Activated naive CD4-positive, alpha-beta T cell (primary cell): Measurements from ENCODE around the gene ADAT2.
"Not testable (repeated sequence)": the region's sequence is repeated elsewhere in the genome, so short reads cannot be mapped to it uniquely, and the experiment has no call there.

Experiments used
- DNase-seq, 4 experiments: peaks; one replicate each; lab custom pipeline; 2025; lab: John Stamatoyannopoulos, UW

ADAT2 gene

DNA sequence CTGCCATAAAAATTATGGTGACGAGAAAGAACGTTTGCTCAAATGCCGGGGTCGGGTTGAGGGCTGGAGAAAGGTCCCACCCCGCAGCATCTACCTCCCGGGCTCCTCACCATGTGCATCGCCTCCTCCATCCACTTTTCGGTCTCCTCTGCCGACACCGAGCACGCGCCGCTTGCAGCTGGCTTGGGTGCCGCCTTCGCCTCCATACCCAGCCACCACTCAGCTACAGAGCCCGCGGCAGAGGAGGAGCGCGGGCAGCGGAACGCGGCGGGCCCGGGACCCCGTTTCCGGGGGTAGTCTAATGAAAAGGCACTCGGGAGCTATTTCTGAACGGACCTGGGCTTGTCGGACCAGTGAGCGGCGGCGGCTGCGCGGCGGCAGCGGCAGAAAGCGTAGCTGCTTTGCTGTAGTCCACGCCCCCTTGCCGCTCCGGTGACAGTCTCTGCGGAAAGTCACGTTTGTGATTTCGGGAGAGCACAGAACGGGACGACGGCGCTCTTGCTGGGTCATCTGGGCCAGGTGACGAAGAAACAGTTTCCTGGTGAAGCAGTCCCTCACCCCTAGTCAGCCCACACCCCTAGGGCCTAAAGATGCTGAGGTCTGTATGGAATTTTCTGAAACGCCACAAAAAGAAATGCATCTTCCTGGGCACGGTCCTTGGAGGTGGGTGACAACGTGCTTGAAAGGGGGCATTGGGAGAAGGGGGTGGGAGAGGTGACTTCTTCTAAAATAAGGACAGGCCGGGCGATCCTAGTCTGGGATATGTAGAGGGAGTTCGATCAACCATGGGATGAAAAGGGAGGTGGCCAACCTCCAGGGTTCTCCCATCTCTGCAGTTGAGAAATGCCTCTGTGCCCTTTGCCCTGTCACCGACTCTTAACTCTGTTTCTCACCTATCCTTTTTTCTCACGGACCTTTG is at the start of gene ADAT2, which contains the start of gene PEX3:
Gene ADAT2 (minus strand): TSS at position 243 of the 919 bp plus-strand sequence. CDS start 37 bp downstream, at position 206.
Gene PEX3 (plus strand): TSS at position 353 of the 919 bp plus-strand sequence. CDS start 238 bp downstream, at position 591.
- peak; percentile 82 to 89 (median 84) for DNase-seq

DNA sequence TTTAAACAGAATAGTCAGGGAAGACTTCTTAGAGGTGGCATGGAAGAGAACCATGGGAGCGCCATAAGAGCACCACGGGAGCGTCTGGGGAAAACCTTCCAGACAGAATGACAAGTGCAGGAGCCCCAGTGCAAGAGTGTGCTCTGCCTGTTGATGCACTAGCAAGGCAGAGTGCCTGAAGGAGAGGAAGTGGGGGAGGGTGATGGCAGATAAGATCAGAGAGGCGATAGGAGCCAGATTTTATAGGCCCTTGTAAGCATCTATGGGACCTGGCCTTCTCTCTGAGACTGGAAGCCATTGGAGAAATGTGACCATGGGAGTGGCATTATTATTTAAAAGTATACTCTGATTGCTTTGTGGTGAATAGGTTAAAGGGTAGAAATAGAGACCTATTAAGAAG is 47.9 kb upstream of the ADAT2 start:
- peak in 1 of 4 experiments; percentile 4 for DNase-seq

DNA sequence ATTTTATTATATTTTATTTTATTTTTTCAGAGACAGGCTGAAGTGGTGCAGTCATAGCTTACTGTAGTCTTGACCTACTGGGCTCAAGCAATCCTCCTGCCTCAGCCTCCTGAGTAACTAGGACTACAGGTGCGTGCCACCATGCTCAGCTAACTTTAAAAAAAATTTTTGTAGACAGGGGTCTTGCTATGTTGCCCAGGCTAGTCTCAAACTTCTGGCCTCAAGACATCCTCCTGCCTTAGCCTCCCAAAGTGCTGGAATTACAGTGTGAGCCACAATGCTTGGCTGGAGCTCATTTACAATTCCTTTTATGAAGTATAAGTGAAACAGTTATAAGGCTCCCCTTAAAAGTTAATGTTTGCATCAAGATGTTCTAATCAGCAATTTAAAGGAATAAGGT is 46.5 kb upstream of the ADAT2 start:
- DNase-seq, result no peak

DNA sequence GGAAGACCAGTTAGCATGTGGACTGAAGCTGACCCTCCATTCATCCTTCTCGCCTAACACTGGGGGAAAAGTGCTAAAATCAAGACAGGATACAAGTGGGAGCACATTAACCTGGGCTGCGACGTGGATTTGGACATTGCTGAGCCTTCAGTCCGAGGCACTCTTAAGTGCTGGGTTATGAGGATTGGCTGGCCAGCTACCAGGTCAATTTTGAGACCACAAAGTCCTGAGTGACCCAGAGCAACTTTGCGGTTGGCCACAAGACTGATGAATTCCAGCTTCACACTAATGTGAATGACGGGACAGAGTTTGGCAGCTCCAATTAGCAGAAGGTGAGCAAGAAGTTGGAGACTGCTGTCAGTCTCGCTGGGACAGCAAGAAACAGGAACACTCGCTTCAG is 40.3 kb upstream of the ADAT2 start:
- DNase-seq, result no peak

DNA sequence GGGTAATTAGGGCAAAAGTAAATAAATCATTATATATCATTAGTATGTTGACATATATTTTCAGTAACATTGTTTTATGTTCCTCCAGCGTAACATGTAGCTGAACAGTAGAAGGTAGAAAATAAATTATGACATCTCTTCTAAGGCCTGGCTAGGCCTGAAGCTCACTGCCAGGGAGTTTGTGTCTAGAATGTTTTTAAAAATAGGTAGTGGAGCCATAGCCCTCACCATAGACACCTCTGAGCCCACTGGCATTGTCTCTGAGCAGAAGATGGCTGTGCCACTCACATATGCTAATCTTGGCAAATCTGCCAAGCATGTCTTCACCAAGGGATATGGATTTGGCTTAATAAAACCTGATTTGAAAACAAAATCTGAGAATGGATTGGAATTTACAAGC is 39.7 kb upstream of the ADAT2 start:
- no peak for DNase-seq

DNA sequence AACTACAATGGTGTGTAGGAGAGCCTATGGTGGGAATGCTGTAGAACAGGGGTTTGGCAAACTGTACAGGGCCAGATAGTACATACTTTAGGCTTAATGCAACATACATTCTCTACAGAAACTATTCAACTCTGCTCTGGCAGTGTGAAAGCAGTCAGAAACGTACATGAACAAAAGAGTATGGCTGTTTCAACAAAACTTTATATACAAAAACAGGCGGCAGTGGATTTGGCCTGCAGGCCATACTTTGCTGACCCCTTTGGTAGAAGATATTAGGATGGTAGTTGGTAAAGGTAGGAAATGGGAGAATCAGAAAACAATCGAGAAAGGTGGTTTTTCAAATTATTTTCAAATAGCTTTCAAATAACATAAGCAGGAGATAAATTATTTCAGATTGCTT is 36.3 kb upstream of the ADAT2 start:
- DNase-seq, result no peak

DNA sequence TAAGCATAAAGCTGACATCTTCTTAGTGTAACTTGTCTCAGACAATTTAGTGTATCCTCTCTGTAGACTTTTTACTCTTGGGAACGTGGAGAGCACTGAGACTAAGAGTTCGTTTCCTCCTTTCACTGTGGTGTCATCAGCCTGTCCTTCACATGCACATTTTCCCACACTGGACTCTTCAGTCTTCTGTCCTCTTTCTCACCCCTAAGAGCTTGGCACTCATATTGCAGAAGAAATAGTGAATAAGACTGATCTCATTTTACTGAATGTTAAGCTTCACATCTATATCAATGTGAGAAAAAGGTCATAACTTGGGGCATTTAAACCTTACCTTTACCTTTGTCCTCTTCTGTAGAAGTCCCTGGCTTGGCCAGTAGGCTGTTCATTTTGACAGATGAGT is 35.5 kb upstream of the ADAT2 start:
- DNase-seq, result no peak

DNA sequence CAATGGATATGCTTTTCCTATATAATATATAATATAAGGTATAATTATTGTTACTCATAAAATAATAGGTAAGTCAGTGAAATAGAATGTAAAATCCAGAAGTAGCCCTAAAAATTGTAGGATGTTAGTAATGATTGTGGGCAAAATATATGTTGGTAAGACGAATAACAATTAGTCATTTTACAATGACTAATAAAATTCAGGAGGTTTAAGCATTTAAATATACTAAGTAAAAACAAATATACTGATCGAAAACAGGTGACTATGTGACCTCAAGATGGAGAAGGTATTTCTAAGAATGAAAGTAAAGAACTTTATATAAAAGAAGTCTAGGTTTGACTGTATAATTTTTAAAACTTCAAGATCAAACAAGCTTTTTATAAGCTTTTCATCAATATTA is 32.1 kb upstream of the ADAT2 start:
- no peak for DNase-seq

DNA sequence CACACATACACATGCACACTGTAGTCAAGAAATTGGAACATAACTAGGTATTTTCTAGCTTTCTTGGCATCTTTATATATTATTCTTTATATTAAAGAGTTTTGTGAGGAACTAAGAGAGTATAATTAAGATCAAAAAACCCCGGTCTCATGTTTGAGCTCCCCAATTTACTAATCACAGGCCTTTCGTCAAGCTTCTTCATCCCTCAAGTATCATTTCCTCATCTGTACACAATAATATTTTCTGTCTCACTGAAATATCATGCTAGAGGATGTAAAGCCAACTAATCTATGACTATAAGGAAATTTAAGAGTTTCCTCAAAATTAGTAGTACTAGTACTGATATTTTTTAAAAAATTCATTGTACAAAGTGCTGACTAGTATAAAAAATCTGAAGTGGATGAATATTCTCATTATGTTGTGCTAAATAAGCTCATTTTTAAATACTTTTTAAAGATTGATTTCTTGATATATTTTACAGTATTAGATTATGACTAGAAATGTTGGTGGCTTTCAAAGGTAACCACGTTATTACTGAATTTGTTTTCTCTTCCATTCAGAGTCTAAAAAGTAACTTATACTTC is 28.1 kb upstream of the ADAT2 start:
- DNase-seq, result no peak

DNA sequence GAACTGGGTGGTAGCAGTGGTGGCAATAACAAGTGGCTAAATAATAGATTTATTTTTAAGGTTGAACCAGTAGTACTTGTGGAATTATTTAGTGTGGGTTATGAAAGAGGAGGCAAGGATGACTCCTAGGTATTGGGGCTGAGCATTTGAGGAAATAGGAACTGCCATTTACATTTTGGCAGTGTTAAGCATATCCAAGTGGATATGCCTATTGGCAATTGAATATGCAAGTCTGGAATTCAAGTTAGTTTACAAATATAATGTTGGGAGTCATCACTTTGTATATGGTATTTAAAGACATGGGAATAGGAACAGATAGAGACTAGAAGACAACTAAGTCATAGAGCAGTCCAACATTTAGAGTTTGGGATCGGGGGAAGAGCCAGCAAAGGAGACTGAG is 26.1 kb upstream of the ADAT2 start:
- no peak for DNase-seq

DNA sequence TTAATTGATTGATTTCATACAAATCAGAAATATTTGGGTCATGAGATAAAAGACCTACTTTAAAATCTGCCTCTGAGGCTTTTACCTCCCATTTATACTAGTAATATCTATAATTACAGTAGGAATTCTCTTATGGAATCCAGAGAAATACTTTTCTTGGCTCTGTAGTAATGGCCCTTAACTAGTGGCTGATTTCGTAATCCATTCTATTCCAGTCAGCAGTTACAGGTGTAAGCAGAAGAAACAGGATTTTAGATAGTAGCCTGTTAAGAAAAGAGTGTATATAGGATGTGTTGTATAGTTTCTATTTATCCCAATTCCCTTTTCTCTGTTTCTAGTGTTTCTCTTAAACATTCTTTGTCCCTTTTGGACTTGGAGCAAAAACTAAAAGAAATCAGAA is 21.3 kb upstream of the ADAT2 start:
- DNase-seq, result no peak

DNA sequence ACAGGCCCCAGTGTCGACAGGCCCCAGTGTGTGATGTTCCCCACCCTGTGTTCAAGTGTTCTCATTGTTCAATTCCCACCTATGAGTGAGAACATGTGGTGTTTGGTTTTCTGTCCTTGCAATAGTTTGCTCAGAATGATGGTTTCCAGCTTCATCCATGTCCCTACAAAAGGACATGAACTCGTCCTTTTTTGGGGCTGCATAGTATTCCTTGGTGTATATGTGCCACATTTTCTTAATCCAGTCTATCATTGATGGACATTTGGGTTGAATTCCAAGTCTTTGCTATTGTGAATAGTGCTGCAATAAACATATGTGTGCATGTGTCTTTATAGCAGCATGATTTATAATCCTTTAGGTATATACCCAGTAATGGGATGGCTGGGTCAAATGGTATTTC is 18.3 kb upstream of the ADAT2 start:
- not testable (repeated sequence) for DNase-seq

DNA sequence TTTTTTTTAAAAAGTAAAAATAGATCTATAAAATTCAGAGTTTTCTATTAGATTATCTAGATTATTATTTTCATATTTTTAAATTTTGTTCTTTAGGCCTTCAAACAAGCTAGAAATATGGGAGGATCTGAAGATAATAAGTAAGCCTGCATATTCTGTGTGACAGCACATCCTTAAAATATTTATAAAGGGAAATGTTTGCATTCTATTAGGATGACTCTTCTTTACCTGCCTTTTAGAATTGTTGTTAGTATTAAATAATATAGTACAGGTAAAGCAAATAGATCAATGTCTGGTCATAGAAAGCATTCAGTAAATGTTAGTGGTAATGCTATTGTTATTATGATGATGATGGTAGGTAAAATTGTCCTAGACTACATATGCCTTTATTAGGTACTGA is 17.5 kb upstream of the ADAT2 start:
- no peak for DNase-seq

DNA sequence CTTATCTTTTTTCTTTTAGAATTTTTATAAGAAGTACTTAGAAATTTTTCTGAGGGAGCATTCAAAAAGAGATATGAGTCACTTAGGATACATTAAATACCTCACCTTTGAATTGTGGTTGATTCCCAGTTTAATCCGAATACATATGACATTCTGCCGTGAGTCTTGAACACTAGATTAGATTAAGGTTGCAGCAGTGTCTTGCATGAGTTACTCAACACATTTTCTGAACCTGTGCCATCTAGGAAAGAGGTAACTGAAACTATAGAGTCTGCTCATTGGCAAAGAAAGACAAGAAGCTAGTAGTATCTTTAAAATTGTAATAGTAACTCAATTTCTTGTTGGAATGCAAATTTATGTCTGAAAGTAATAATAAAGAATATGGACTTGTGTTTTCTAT is 15.1 kb upstream of the ADAT2 start:
- DNase-seq, result no peak

DNA sequence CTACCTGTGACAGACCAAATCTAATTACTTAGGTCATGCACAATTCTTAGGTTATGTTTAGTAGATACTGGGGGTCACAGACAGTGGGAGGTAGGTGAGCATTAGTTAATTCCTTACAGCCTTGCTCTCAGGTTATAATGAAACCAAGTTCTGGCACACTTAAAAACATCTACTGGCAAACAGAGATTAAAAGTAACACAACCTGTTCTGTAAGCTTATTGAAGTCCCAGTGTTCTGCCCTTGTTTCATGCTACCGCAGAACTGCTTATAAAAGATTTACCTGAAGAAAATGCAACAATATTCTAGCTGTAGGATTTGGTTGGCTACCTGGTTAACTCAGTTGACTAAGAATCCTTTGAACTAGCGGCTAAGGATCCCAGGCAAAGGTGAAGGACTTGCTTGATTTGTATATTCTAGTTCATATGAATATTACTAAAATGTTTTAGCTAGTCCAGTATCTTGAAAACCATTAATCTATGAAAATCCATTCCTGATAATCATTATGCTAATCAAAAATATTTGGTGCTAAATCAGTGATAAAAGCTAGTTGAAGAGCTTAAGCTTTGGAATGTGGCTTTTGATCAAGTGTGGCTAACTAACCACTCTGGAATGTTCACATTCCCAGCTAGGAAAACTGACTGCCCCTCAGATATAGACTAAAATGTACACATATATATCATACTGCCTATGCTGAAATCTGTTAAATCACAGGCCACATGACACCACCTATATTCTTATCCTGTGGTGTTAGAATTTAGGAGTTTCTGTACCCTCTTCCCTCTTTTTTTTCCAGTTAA is 7.3 kb upstream of the ADAT2 start:
- no peak for DNase-seq

DNA sequence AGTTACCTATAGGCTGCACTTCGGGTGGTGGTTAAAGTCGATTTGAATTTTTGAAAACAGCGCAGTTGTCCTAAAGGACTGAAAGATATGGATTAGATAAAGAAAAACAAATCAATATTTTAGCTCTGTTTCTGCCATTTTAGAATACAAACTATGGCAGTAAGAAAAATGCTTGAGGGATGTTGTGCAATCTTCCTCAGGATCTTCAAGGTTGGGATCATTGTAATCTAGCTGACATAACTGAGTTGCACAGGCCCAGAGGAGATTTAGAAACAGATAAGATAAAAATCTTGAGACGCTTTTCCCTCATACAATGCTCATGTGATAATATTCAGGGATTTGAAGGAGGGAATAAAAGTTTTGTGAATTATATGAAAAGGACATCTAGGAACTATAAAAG is 1.0 kb upstream of the ADAT2 start:
- no peak for DNase-seq

DNA sequence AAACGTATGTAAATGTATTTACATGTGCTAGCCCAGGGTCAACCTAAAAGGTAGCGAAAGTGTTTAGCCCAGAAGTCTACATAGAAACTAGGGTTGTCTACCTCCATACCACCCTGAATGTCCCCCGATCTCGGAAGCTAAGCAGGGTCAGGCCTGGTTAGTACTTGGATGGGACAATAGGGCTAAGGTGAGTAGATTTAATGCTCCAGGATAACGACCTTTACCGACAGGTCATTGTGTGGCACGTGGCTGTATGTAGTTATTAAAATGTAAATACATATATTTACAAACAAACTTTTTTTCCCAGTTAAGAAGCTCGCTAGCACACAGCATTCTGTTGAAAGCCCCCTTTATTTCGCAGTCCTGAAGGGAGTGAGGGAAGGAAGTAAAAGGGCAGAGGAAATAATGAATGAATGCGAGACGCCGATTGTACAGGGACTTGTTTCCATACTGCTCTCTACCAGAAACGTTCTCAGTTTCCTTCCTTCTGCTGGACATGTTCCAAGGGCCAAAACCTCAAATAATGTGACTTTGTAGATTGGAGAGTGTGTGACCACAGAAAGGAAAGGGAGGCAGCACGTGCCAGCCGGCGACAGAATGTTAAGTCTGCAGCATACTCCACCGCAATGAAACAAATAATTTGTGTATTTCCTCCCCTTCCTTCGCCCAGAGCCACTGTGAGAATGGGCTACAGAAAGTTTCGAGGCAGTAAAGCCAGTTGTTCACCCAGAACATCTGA is 612 bp downstream of the ADAT2 start:
- peak in 2 of 4 experiments; percentile 2 to 4 for DNase-seq

DNA sequence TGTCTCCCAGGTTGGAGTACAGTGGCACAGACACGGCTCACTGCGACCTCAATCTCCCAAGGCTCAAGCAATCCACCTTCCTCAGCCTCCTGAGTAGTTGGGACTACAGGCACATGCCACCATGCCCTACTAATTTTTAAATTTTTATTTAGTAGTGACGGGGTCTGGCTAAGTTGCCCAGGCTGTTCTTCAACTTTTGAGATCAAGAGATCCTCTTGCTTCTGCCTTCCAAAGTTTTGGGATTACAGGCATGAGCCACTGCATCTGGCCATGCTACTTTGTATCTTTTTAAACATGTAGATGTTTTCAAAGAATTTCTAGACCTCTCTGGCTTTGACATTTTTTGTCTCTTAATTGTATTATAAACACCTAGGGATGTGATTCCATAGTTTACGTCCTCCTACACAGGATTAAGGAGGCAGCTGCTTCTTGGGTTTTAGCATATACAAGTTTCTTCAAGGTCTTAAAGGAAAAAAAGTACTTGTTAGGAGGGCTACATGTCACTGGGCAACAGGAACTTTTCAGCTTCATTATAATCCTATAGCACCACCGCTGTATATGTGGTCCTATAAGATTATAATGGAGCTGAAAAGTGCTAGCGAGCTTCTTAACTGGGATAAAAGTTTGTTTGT is 1.3 kb downstream of the ADAT2 start:
- DNase-seq, result no peak

DNA sequence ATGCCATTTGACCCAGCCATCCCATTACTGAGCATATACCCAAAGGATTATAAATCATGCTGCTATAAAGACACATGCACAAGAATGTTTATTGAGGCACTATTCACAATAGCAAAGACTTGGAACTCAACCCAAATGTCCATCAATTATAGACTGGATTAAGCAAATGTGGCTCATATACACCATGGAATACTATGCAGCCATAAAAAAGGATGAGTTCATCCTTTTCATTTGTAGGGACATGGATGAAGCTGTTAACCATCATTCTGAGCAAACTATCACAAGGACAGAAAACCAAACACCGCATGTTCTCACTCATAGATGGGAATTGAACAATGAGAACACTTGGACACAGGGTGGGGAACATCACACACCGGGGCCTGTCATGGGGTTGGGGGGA is 2.6 kb downstream of the ADAT2 start:
- DNase-seq, result not testable (repeated sequence)

DNA sequence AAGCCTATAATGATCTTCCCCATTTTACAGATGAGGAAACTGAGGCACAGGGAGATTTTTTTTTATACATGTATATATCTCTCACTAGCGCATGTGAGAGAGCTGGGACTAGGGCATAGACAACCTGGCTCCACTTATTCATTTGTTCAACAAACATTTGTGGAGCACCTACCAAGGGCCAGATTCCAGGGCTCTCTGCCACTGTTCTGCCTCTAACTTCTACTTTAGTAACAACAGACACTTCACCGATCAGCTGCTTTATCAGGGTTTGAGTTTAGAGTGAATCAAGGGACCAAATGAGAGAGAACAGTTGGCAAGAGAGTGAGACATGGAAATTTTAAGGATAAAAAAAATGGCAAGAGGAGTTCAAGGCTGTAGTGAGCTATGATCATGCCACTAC is 7.4 kb downstream of the ADAT2 start:
- DNase-seq, result no peak
